GM18951 (cell line): ENCODE data around the gene ZNF35.
"Not testable (repeated sequence)": the region's sequence is repeated elsewhere in the genome, so short reads cannot be mapped to it uniquely, and the experiment has no call there.

ENCODE experiments used
- POLR2A ChIP-seq: IDR thresholded peaks from 4 replicates; pipeline ENCODE4 v1.6.1; 2011; ENCODE audit warnings: mild to moderate bottlenecking; ENCODE audit not compliant: insufficient read length, insufficient read depth; ENCODE audit errors: extremely low read depth
- in situ Hi-C: fragments of 300-500 bp; cut with MboI; formaldehyde crosslinking; loops from one replicate; pipeline ENCODE4 v1.12.0; 2022; ENCODE audit warnings: low sequenced_read_pairs, mixed read lengths, inconsistent platforms; ENCODE audit not compliant: unreplicated experiment

ZNF35 gene

DNA sequence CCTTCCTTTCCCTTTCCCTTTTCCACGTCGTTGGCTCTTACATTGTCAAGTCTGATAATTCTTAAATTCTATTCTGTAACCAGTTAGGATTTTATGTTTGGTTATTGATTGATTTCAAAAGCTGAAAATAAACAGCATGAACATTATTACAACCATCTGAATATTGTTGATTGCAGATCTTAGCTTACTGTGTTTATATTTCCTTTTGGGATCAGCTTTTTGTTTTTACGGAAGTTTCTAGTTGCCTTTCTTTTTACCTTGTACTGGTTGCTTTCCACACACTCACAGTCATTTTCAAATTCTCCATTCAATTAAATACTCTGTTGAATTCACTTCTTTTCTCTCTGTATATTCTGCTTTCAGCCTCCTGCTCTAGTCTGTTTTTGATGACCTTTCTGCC lies 16.6 kb downstream of the ZNF35 start:
- in situ Hi-C loops: no loop called here
- TF ChIP-seq POLR2A: no peak

DNA sequence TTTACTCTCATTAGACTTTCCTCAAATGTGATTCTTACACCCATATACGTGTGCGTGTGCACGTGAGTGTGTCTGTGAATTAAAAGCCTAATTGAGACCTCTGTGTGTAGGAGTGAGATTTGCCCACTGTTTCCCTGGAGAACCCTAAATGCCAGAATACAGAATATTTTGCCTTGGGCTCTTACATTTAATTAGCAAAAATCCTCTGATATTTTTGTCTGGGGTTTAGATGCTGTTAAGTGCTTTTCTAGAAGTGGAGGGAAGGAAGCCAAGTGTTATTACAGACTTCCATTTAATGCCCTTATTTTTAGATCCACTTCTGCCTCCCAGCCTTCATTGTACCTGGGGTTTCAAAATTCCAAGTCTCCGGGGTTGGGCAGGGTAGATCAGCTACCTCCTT lies 17.8 kb downstream of the ZNF35 start:
- in situ Hi-C loops: no loop called here
- no peak for TF ChIP-seq POLR2A

DNA sequence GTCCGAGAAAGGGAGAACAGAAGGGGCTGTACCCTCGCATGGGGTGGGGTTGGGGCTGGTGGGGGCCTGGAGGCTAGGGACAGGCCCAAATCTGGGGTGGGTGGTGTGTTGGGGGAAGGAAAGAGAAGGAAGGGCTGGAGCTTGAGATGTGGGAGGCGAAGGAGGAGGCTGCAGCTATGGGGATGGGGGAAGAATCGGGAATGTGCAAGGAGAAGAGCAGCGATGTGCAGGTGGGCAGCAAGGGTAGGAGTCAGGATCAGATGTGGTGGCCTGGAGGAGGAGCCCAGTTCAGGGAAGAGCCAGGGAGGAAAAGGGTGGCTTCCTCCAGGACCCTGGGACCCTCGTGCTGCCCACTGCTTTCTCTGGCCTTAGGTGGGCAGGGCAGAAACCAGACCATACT lies 21.2 kb downstream of the ZNF35 start:
- in situ Hi-C loops: no loop called here
- TF ChIP-seq POLR2A: no peak

DNA sequence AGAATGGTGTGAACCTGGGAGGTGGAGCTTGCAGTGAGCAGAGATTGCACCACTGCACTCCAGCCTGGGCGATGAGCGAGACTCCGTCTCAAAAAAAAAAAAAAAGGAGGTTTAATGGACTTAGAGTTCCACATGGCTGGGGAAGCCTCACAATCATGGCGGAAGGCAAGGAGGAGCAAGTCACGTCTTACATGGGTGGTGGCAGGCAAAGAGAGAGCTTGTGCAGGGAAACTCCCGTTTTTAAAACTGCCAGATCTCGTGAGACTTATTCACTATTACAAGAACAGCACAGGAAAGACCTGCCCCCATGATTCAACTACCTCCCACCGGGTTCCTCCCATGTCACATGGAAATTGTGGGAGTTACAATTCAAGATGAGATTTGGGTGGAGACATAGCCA lies 24.9 kb downstream of the ZNF35 start:
- in situ Hi-C loops: not testable (repeated sequence)

DNA sequence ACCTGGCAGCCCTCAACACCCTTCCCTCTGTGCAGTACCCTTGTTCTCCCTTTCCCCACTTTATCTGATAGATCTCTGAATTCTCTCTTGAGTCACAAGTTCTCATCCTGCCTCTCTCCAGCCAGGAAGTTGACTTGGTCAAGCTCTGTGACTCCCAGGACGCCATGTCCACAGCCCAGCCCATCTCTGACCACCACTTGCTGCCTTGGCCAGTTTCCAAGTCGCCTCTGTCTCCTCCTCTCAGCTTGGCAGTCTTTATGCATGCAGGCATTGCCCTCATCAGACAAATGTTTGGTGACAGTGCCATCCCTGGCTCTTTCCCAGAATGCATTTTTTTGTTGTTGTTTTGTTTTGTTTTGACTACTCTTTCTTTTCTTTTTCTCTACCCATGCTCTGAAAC lies 25.7 kb downstream of the ZNF35 start:
- in situ Hi-C loops: no loop called here
- no peak for TF ChIP-seq POLR2A

DNA sequence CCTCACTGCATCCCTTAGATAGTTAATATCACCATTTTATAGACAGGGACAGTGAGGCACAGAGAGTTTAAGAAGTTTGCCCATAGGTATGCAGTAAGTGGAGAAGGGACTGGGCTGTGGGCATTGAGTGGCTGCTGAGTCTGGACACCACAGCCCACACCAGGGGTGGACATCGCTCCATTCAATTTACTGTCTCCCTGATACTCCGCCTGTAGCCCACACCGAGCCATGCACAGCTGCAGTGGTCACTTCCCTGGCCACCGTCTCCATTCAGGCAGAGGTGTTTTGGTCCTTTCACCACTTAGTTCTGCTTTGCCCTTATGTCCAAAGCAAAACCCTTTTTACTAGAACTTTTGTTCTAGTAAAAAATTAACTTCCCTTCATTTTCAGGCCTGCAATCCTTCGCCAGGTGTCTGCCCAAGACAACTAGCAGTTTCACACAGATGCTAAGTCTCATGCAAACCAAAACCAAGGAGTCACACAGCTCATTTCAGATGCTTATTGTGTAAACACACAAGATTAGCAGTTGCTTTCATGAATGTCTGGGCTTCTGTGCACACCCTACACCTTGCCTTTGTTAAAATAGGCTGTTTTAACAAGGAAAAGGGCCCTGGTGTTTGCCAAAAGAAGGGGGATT lies 30.1 kb downstream of the ZNF35 start:
- no peak for TF ChIP-seq POLR2A
- in situ Hi-C loops: no loop called here

DNA sequence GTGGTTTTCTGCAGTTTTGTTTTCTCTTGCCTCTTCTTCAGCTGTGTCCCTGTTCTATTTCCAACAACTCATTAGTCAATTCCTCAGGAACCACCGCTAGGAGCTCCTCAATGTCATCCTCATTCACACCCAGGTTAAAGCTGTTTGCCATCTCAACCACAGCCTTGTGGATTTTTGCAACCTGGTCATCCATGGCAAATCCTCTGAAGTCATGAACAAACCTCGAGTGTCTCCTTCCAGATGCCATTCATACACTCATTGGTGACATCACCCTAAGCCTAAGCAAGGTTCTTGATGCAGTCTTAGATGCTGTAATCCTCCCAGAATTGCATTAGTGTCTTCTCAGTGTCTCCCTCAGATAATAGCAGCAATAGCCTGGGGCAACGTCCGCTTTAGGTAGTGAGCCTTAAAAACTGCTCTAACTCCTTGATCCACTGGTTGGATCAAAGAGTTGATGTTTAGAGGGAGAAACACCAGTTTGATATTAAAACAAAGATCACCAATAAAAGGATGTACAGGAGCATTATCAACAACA lies 32.5 kb downstream of the ZNF35 start:
- in situ Hi-C loops: no loop called here
- TF ChIP-seq POLR2A: no peak

DNA sequence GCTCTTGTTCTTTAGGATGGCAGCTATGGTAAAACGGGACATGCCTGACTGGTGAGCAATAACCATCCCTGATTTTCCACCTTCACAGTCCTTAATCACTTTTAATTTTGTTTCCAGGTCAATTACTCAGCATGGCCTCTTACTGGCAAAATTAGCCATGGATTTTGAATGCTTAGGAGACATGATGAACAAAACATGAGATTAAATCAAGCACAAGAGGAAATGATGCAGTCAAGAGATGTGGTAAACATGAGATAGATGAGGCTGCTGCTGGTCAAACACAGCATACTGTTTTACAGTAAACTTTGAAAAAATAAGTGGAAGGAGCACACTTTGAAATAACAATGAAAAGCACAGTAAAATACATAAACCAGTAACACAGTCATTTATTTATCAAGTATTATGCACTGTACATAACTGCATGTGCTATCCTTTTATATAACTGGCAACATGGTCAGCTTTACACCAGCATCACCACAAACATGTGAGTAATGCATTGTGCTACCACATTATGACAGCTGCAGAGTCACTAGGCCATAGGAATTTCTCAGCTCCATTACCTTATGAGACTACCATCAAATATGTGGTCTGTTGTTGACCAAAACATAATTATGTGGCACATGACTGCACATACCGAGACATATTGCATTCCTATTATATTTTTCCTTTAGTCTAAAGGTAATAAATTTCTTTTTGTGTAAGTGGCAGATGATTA lies 33.8 kb downstream of the ZNF35 start:
- in situ Hi-C loops: no loop called here
- no peak for TF ChIP-seq POLR2A

DNA sequence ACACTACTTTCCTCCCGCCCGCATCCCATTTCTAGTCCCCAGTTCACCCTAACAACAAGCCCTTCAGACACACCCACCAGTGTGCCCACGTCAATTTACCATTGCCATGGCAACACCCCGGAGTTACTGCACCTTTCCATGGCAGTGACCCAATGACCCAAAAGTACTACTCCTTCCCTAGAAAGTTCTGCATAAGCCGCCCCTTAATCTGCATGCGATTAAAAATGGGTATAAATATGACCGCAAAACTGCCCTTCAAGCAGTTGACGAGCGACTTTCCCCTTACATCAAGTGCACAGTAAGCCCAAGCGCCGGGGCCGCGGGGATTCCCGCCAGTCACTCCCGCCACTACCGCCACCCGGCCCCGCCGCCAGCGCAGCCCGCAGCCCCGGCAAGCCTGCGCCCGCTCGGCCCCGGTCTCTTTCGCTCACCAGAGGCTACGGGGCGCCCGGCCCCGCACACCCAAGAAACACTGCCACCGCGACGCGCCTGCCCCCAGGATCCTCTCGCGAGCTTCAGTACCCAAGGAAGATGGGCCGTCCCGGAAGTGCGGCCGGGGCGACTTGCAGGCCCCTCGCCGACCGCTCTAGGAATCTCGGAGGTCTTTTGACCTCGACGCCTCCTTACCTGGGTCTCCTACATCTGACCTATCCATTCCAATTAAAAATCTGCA lies 36.7 kb downstream of the ZNF35 start:
- in situ Hi-C loops: no loop called here
- TF ChIP-seq POLR2A: peak; percentile 55

DNA sequence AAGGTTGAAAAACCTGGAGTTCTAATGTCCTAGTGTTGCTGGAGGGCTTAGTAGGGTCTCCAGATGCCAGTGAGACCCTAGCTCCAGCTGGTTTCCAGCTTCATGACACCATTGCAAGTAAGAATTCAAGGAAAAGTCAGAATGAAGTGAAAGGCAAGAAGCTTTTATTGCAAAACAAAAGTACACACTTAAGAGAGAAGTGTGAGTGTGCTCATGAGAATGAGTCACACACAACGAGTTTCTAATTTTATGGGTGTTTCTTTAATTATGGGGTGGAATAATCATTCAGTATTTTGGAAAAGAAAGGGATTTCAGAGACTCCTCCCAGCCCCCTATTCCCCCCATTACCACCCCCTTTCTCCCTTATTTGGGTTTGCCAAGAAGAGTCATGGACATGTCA lies 39.4 kb downstream of the ZNF35 start:
- in situ Hi-C loops: no loop called here
- no peak for TF ChIP-seq POLR2A
